Activated CD4-positive, alpha-beta T cell treated with anti-CD3 and anti-CD28 coated beads, Interleukin-2, Interleukin-6, amounts not matched to agents 100 ng/mL and 50 ng/mL, durations not matched to agents 16 hours and 8 hours (primary cell): Measurements from ENCODE around the gene MAP6.
A peak's percentile ranks its signal among the peaks of the same experiment; 100 is the strongest.
"Not testable (repeated sequence)": the region's sequence is repeated elsewhere in the genome, so short reads cannot be mapped to it uniquely, and the experiment has no call there.

Experiments
- DNase-seq: peaks from one replicate; pipeline ENCODE4 v3.0.0-alpha.2; 2020

Gene MAP6

GRCh38 chr11:75589933-75590332 lies 78.9 kb downstream of the MAP6 start:
- no peak for DNase-seq

GRCh38 chr11:75589051-75589450 lies 79.8 kb downstream of the MAP6 start:
- no peak for DNase-seq

GRCh38 chr11:75588051-75588481 lies 80.8 kb downstream of the MAP6 start:
- no peak for DNase-seq

- DNase-seq = no peak
These were observed 82.4 kb downstream of the MAP6 start for GRCh38 chr11:75586395-75586794.

DNA sequence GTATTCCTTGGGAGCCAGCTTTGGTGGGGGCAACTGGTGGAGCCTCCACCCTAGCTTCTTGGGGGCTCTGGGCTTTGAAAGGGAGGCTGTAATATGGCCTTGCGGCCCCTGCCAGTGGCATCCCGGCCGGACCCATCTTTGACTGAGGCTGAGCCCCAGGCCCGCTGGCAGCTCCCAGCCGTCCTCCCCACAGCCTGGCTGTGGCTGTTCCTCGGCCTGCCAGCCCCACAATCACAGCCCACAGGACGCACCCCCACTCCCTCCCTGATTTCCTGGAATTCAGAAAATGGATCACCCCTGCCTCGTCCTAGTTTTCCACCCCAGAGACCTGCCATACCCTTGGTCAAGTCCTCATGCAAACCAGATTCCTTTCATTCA lies 83.6 kb downstream of the MAP6 start:
- no peak for DNase-seq

DNA sequence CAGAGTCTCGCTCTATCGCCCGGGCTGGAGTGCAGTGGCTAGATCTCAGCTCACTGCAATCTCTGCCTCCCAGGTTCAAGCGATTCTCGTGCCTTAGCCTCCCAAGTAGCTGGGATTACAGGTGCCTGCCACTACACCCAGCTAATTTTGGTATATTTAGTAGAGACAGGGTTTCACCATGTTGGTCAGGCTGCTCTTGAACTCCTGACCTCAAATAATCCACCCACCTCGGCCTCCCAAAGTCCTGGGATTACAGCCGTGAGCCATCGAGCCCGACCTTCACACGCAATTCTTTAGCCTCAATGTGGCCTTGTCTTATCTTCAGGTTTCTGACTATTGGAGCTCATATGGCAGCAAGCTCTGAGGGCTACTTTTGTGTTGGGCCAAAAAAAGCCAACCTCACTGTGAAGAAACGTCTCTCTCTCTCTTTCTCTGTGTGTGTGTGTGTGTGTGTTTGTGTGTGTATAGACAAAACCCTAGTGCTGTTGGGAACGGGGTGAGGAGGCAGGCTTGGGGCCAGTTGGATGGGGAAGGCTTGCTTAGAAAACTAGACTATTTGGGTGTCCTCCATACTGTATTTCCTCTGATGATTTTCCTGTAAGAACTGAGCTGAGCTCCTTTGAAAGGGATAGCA lies 84.1 kb downstream of the MAP6 start:
- DNase-seq = not testable (repeated sequence)

DNA sequence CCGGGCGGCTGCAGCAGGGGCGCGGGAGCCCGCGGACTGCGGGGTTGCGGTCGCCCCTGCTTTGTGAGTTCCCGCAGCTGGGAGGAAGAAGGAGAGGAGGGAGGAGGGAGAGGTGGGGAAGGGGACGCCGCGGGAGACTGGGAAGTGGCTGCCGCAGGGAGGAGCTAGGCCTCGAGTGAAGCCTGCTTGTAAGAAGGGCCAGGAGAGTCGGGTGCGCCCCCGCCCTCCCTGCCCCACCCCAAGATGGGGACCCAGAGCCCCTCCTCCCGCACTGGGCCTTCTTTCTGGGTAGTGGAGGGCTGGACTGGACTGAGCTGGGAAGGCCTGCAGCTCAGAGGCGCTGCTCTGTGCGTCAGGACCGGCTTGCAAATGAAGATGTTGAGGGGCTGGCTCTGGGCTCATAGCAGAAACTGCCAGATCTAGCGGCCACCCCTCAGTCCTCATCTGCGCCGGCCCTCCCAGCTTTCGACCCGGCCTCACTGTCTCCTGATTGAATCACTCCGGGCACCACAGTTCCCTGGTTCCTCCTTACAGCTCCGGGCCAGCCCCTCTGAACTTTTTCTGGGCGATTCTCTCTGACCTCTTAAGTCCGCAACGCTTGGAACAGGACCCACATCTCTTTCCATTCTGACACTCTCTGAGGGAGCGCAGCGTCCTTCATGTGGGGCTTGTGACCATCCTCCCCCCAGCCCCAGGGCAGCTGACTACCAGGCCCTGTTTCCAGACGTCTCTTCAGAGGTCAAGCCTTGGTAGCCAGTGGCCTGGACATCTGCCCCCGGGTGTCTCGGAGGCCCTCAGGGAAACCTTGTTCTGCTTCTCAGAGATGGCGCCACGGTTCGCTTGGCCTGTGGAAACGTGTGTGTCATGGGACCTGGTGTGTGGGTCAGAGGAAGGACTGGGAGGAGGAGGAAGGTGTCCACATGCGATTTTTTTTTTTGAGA lies 84.8 kb downstream of the MAP6 start:
- DNase-seq = no peak

- peak; percentile 53 for DNase-seq
These were observed 85.7 kb downstream of the MAP6 start for GRCh38 chr11:75582895-75583717.

- DNase-seq = peak; percentile 16
These were observed 86.3 kb downstream of the MAP6 start for GRCh38 chr11:75582506-75582894.

DNA sequence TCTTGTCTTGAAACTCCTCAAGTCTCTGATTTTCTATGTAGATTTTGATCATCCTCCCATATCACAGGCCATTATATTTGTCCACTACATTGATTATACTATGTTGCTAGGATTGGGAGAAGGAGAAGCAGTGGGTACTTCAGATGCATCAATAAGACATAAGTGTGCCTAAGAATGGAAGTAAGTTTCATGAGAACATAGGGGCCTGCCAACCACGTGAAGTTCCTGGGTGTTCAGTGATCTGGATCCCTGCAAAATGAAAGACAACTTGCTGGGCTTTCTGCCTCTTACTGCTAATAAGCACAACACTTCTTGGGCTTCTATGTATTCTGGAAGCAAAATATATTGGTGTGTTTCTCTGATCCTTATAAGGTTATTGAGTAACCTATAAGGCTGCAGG lies 89.0 kb downstream of the MAP6 start:
- no peak for DNase-seq

DNA sequence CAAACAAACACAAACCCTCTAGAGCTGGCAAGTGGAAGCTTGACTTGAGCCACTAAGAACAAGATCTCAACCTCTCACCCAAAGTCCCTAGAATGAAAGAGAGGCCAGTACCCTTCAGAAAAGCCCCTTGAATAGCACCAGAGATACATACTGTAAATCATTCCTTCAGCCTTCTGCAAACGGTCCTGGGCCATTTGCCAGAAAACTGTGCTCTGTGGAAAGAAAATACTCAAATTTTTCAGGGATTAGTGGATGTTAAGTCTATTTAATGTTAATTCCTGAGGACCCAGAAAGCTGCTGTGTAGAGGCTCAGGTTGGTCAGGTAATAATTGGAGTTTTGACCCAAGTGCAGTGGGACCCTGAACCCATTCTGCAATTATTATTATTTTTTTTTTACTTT lies 89.9 kb downstream of the MAP6 start:
- DNase-seq = no peak

- peak; percentile 52 for DNase-seq
These were observed 91.6 kb downstream of the MAP6 start for GRCh38 chr11:75577207-75577606.

DNA sequence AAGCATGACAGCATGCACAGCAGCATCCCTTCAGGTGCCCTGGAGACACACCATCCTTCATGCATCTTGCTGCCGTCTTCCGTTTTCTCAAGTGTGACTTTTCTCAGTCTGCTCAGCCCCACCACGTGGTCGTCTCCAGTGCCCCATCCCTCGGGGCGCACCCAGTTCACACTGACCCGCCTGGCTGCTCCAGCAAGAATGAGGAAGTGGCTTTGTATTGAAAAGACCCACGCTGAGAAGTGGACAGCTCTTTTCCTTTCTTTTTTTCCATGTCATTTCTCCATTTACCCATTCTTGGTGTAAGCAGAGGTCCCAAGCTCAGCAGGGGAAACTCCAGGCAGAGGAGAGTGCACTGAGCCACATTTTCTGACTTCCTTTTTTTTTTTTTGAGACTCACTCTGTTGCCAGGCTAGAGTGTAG lies 92.3 kb downstream of the MAP6 start:
- no peak for DNase-seq

- no peak for DNase-seq
These were observed 92.8 kb downstream of the MAP6 start for GRCh38 chr11:75576017-75576416.

- DNase-seq = no peak
These were observed 93.9 kb downstream of the MAP6 start for GRCh38 chr11:75574698-75575602.

DNA sequence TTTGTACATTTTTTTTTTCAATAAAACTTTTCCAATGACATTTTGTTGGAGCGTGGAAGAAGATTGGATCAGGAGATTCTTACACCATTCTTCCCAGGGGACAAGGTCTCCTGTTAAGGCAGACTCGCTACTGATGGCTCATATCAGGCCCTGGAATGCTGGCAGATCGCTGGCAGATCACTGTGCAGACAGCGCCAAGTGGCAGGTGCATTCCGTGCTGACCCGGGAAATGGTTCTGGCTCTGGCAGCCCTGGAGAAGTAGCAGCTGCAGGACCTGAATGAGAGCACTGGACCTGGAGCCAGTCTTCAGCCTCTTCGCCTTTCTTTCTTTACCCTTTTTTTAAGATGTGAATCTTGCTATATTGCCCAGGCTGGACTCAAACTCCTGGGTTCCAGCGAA lies 96.1 kb downstream of the MAP6 start:
- DNase-seq = no peak

GRCh38 chr11:75571625-75572024 lies 97.2 kb downstream of the MAP6 start:
- DNase-seq = no peak

- DNase-seq = no peak
These were observed 98.2 kb downstream of the MAP6 start for GRCh38 chr11:75570559-75571139.

GRCh38 chr11:75568616-75569219 lies 100.1 kb downstream of the MAP6 start:
- no peak for DNase-seq

DNA sequence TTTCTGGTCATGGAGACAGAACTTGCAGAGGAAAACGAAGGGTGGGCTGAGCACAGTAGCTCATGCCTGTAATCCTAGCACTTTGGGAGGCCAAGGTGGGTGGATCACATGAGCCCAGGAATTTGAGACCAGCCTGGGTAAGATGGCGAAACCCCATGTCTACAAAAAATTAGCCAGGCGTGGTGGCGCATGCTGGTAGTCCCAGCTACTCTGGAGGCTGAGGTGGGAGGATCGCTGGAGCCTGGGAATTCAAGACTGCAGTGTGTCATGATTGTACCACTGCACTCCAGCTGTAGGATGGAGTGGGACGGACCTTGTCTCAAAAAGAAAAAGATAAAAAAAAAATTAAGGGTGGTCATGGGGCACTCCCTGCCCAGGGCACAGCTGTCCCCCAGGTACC lies 100.9 kb downstream of the MAP6 start:
- no peak for DNase-seq

- DNase-seq = no peak
These were observed 102.0 kb downstream of the MAP6 start for GRCh38 chr11:75566763-75567279.
